IPS DF 6.9 (cell line): ENCODE measurements around the gene ABCG1.

ENCODE experiments used
- DNase-seq: peaks from one replicate; pipeline ENCODE4 v3.0.0-alpha.2; 2013; ENCODE audit warnings: low read depth, low spot score
- H3K27ac ChIP-seq: one replicate; pipeline ENCODE4 v1.5.1; 2013; ENCODE audit warnings: low read length, control low read depth
- H3K27me3 ChIP-seq: 2 replicates; pipeline ENCODE4 v1.6.1; 2013; ENCODE audit warnings: mild to moderate bottlenecking, low read length; ENCODE audit not compliant: control insufficient read depth, insufficient read depth
- H3K36me3 ChIP-seq: 2 replicates; pipeline ENCODE4 v1.6.1; 2013; ENCODE audit warnings: low read length; ENCODE audit not compliant: control insufficient read depth, insufficient read depth
- H3K4me1 ChIP-seq: 2 replicates; pipeline ENCODE4 v1.6.1; 2013; ENCODE audit warnings: low read length; ENCODE audit not compliant: control insufficient read depth, insufficient read depth
- H3K4me3 ChIP-seq: 2 replicates; pipeline ENCODE4 v1.5.1; 2013; ENCODE audit warnings: mild to moderate bottlenecking, low read length
- H3K9me3 ChIP-seq: 2 replicates; pipeline ENCODE4 v1.6.1; 2013; ENCODE audit warnings: low read length, inconsistent platforms; ENCODE audit not compliant: control insufficient read depth, insufficient read depth
- WGBS: extraction: QIAGEN DNeasy Blood & Tissue Kit; methylation state at CpG from one replicate; pipeline ENCODE4 v1.1.7; 2013; ENCODE audit warnings: mixed read lengths, missing lambda C conversion rate; ENCODE audit not compliant: insufficient read length, insufficient coverage; 5-methylcytosine and 5-hydroxymethylcytosine counted together

ABCG1 gene

DNA sequence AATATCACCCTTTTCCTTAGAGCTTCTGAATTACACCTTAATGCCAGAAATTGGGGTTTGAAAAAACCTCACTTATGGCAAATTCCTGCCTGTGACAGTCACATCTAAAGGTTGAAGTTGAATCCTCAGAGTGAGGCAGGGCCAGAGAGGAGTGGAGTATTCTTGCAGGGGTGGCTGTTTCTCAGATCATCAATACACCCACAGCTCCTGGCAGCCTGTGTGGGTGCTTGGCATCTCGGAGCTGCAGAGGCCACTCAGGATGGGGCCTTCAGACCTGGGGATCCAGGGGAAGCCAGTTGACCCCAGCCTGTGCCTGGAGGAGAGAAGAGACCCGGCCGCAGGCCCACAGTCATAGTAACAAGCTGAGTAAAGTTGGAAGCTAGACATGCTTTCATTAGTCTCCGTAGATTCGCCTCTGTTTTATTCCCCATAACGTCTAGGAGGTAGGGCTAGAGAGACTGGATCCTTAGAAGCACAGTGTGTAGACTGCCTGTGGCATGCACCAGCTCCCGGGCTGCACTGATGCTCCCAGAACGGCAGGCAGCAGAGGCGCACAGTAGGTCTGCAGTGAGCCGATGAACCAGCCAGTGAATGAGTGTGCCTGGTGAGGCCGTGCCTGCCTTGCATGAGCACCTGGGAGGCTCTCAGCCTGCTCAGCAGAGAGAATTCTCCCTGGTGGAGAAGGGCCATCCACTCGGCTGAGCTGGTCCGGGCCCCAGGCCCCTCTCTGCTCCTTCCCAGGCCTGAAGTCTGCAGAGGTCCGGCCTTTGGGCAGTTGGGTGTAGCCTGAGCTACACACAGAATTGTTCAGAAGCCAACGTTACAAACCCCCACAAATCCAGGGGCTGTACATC lies 53.4 kb downstream of the ABCG1 start:
- DNase-seq: no peak
- Histone ChIP-seq H3K36me3 (no peaks in the 10 kb centered on the region), H3K4me3 (no peak overlapping the region), H3K4me1 (no peaks in the 10 kb centered on the region), H3K27ac (no peak overlapping the region), H3K9me3 (no peaks in the 10 kb centered on the region), H3K27me3 (no peaks in the 10 kb centered on the region)
- no CpG with 5 or more reads among the region's 15 CpGs for WGBS

GRCh38 chr21:42272984-42273600 lies 54.2 kb downstream of the ABCG1 start:
- Histone ChIP-seq H3K36me3 (no peaks in the 10 kb centered on the region), H3K4me1 (no peaks in the 10 kb centered on the region), H3K9me3 (no peaks in the 10 kb centered on the region), H3K27ac (no peak overlapping the region), H3K27me3 (no peaks in the 10 kb centered on the region), H3K4me3 (no peak overlapping the region)
- DNase-seq: no peak
- no CpG with 5 or more reads among the region's 29 CpGs for WGBS

GRCh38 chr21:42276076-42276475 lies 57.1 kb downstream of the ABCG1 start:
- H3K9me3 ChIP-seq: no peaks in the 10 kb centered on the region
- no CpG with 5 or more reads among the region's 13 CpGs for WGBS
- H3K4me3 ChIP-seq: no peak overlapping the region
- no peaks in the 10 kb centered on the region for H3K27me3 ChIP-seq
- no peaks in the 10 kb centered on the region for H3K36me3 ChIP-seq
- DNase-seq: no peak
- H3K27ac ChIP-seq: no peak overlapping the region
- H3K4me1 ChIP-seq: no peaks in the 10 kb centered on the region; the same call in 1 of the 2 replicates

DNA sequence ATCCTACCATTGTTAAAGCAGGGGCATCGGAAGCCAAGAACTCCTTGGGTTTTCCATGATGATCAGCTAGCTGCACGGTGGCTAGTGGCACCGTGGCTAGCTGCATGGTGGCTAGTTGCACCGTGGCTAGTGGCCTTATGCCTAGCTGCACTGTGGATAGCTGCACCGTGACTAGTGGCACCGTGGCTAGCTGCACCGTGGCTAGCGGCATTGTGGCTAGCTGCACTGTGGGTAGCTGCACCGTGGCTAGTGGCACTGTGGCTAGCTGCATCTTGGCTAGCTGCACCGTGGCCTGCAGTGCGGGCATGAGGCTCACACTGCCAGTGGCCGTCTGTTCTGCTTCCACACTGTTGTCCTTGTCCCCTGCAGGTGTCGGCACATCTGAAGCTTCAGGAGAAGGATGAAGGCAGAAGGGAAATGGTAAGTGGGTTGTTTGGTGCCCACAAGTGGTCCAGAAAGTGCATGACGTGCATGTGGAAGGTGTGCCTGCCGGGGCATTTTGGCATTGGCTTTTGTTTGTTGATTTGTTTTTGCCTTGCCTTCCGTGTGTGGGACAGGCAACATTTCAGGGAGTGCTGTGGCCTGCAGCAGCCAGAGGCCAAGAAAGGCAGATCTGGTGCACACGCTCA lies 57.7 kb downstream of the ABCG1 start:
- DNase-seq: no peak
- H3K9me3 ChIP-seq: no peaks in the 10 kb centered on the region
- WGBS: no CpG with 5 or more reads among the region's 17 CpGs
- no peak overlapping the region for H3K27ac ChIP-seq
- no peaks in the 10 kb centered on the region for H3K27me3 ChIP-seq
- no peaks in the 10 kb centered on the region; the same call in 1 of the 2 replicates for H3K4me1 ChIP-seq
- no peak overlapping the region for H3K4me3 ChIP-seq
- no peaks in the 10 kb centered on the region for H3K36me3 ChIP-seq

GRCh38 chr21:42277593-42277992 lies 58.7 kb downstream of the ABCG1 start:
- no peak overlapping the region for H3K27ac ChIP-seq
- H3K27me3 ChIP-seq: no peaks in the 10 kb centered on the region
- no peaks in the 10 kb centered on the region; the same call in 1 of the 2 replicates for H3K4me1 ChIP-seq
- no peak for DNase-seq
- H3K36me3 ChIP-seq: no peaks in the 10 kb centered on the region
- no peaks in the 10 kb centered on the region for H3K9me3 ChIP-seq
- WGBS: no CpG with 5 or more reads among the region's 4 CpGs
- H3K4me3 ChIP-seq: no peak overlapping the region

- Histone ChIP-seq H3K27me3 (no peaks in the 10 kb centered on the region), H3K4me1 (no peaks in the 10 kb centered on the region; the same call in 1 of the 2 replicates), H3K27ac (no peak overlapping the region), H3K4me3 (no peak overlapping the region), H3K9me3 (no peaks in the 10 kb centered on the region), H3K36me3 (no peaks in the 10 kb centered on the region)
- no CpG with 5 or more reads among the region's 19 CpGs for WGBS
- DNase-seq: no peak
These were observed 59.7 kb downstream of the ABCG1 start for GRCh38 chr21:42278451-42279149.

- no peaks in the 10 kb centered on the region for H3K36me3 ChIP-seq
- no peaks in the 10 kb centered on the region for H3K27me3 ChIP-seq
- no peaks in the 10 kb centered on the region for H3K9me3 ChIP-seq
- no peaks in the 10 kb centered on the region; the same call in 1 of the 2 replicates for H3K4me1 ChIP-seq
- no peak for DNase-seq
- H3K27ac ChIP-seq: no peak overlapping the region
- no CpG with 5 or more reads among the region's 20 CpGs for WGBS
- no peak overlapping the region for H3K4me3 ChIP-seq
These were observed 60.5 kb downstream of the ABCG1 start for GRCh38 chr21:42279341-42279871.

- WGBS: no CpG with 5 or more reads among the region's 11 CpGs
These were observed 60.9 kb downstream of the ABCG1 start for GRCh38 chr21:42279888-42280287.

GRCh38 chr21:42280356-42281180 lies 61.6 kb downstream of the ABCG1 start:
- no peaks in the 10 kb centered on the region for H3K9me3 ChIP-seq
- no peak for DNase-seq
- no peaks in the 10 kb centered on the region for H3K27me3 ChIP-seq
- no peaks in the 10 kb centered on the region; the same call in 1 of the 2 replicates for H3K4me1 ChIP-seq
- no peaks in the 10 kb centered on the region for H3K36me3 ChIP-seq
- H3K4me3 ChIP-seq: no peak overlapping the region
- H3K27ac ChIP-seq: no peak overlapping the region
- WGBS: no CpG with 5 or more reads among the region's 22 CpGs

More at GRCh38 chr21:42279888-42280287, 60.9 kb downstream of the ABCG1 start:
- DNase-seq: no peak
- no peaks in the 10 kb centered on the region for H3K27me3 ChIP-seq
- H3K36me3 ChIP-seq: no peaks in the 10 kb centered on the region
- no peak overlapping the region for H3K27ac ChIP-seq
- no peak overlapping the region for H3K4me3 ChIP-seq
- H3K4me1 ChIP-seq: no peaks in the 10 kb centered on the region; the same call in 1 of the 2 replicates
- H3K9me3 ChIP-seq: no peaks in the 10 kb centered on the region
